Neural crest cell (in vitro differentiated cells): ENCODE measurements around the gene KMT2B. TPM values are rescaled to one million over a fixed set of nuclear protein-coding genes. Genes with fewer than 3 reads are reported as not detected.

Experiments used
- DNase-seq: peaks from one replicate; pipeline ENCODE4 v3.0.0; 2021; ENCODE audit warnings: low read depth, mixed read lengths, low spot score
- H3K27ac Mint-ChIP-seq: one replicate; pipeline ENCODE4 v1.8.0; 2021; ENCODE audit warnings: mild to moderate bottlenecking, mixed read lengths; ENCODE audit not compliant: unreplicated experiment
- H3K27me3 Mint-ChIP-seq: 2 replicates; pipeline ENCODE4 v1.8.0; 2021; ENCODE audit warnings: low read depth, mild to moderate bottlenecking, mixed read lengths
- H3K36me3 Mint-ChIP-seq: 2 replicates; pipeline ENCODE4 v1.8.0; 2021; ENCODE audit warnings: low read depth, mild to moderate bottlenecking, mixed read lengths
- H3K4me1 Mint-ChIP-seq: 2 replicates; pipeline ENCODE4 v1.8.0; 2021; ENCODE audit warnings: mixed read lengths
- H3K4me3 Mint-ChIP-seq: one replicate; pipeline ENCODE4 v1.8.0; 2021; ENCODE audit warnings: mild to moderate bottlenecking, mixed read lengths
- H3K9me3 Mint-ChIP-seq: 2 replicates; pipeline ENCODE4 v1.8.0; 2021; ENCODE audit warnings: mixed read lengths
- total RNA-seq: library from RNA; stranded (reverse); gene quantifications from 2 replicates; pipeline ENCODE4 v1.2.1, GENCODE V29; 2021
- TF ChIP-seq, protein P1 (sequence below): fragments of 200-600 bp; sonication (generic); conservative IDR thresholded peaks from 2 replicates; pipeline ENCODE4 v1.5.0; 2021; ENCODE audit warnings: antibody characterized with exemption, mild to moderate bottlenecking

KMT2B gene
- total RNA-seq, 1 donor from 2014 or later: 60.1 TPM

DNA sequence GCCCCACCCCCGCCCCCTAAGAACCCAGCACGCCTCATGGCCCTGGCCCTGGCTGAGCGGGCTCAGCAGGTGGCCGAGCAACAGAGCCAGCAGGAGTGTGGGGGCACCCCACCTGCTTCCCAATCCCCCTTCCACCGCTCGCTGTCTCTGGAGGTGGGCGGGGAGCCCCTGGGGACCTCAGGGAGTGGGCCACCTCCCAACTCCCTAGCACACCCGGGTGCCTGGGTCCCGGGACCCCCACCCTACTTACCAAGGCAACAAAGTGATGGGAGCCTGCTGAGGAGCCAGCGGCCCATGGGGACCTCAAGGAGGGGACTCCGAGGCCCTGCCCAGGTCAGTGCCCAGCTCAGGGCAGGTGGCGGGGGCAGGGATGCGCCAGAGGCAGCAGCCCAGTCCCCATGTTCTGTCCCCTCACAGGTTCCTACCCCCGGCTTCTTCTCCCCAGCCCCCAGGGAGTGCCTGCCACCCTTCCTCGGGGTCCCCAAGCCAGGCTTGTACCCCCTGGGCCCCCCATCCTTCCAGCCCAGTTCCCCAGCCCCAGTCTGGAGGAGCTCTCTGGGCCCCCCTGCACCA is 69.5 kb downstream of the KMT2B start:
- Mint-ChIP-seq H3K36me3 (peaks cover 3% of the 10 kb centered on the region), H3K27ac (no peak overlapping the region), H3K4me1 (peaks cover 7% of the 10 kb centered on the region), H3K9me3 (no peaks in the 10 kb centered on the region), H3K27me3 (no peaks in the 10 kb centered on the region), H3K4me3 (no peak overlapping the region)
- DNase-seq: no peak
- TF ChIP-seq, protein P1, sequence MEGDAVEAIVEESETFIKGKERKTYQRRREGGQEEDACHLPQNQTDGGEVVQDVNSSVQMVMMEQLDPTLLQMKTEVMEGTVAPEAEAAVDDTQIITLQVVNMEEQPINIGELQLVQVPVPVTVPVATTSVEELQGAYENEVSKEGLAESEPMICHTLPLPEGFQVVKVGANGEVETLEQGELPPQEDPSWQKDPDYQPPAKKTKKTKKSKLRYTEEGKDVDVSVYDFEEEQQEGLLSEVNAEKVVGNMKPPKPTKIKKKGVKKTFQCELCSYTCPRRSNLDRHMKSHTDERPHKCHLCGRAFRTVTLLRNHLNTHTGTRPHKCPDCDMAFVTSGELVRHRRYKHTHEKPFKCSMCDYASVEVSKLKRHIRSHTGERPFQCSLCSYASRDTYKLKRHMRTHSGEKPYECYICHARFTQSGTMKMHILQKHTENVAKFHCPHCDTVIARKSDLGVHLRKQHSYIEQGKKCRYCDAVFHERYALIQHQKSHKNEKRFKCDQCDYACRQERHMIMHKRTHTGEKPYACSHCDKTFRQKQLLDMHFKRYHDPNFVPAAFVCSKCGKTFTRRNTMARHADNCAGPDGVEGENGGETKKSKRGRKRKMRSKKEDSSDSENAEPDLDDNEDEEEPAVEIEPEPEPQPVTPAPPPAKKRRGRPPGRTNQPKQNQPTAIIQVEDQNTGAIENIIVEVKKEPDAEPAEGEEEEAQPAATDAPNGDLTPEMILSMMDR: no peak

Other genes with a start within 250 kb of the KMT2B start
- gene KRTDAP, start 227.5 kb upstream of the KMT2B start, total RNA-seq: not detected in 2 replicates
- gene DMKN, start 204.4 kb upstream of the KMT2B start, total RNA-seq: not detected in 2 replicates
- gene SBSN, start 189.7 kb upstream of the KMT2B start, total RNA-seq: 0.20 and 0.21 TPM in 2 replicates
- not detected in 2 replicates for gene GAPDHS, start 184.5 kb upstream of the KMT2B start, total RNA-seq
- gene TMEM147, start 172.4 kb upstream of the KMT2B start, total RNA-seq: 95.1 and 105 TPM in 2 replicates
- gene ATP4A, start 154.3 kb upstream of the KMT2B start, total RNA-seq: not detected in 2 replicates
- gene PMIS2, start 131.8 kb upstream of the KMT2B start, total RNA-seq: not detected in 2 replicates
- gene HAUS5, start 105.3 kb upstream of the KMT2B start, total RNA-seq: 52.8 and 55.9 TPM in 2 replicates
- 88.1 and 96.8 TPM in 2 replicates for gene RBM42, start 89.0 kb upstream of the KMT2B start, total RNA-seq
- gene ETV2, start 76.3 kb upstream of the KMT2B start, total RNA-seq: 1.7 and 1.8 TPM in 2 replicates
- gene COX6B1, start 69.7 kb upstream of the KMT2B start, total RNA-seq: 329 and 339 TPM in 2 replicates
- not detected in 2 replicates for gene UPK1A, start 51.5 kb upstream of the KMT2B start, total RNA-seq
- not detected in 2 replicates for gene ZBTB32, start 13.4 kb upstream of the KMT2B start, total RNA-seq
- gene IGFLR1, start 24.4 kb downstream of the KMT2B start, total RNA-seq: 4.2 and 6.3 TPM in 2 replicates
- 19.4 and 21.6 TPM in 2 replicates for gene U2AF1L4, start 27.4 kb downstream of the KMT2B start, total RNA-seq
- 67.3 and 69.2 TPM in 2 replicates for gene PSENEN, start 27.6 kb downstream of the KMT2B start, total RNA-seq
- gene LIN37, start 30.6 kb downstream of the KMT2B start, total RNA-seq: 7.5 and 12.5 TPM in 2 replicates
- gene HSPB6, start 39.0 kb downstream of the KMT2B start, total RNA-seq: 0.37 and 0.64 TPM in 2 replicates
- gene PROSER3, start 40.2 kb downstream of the KMT2B start, total RNA-seq: 63.4 and 64.0 TPM in 2 replicates
- 109 and 110 TPM in 2 replicates for gene ARHGAP33, start 57.6 kb downstream of the KMT2B start, total RNA-seq
- gene PRODH2, start 94.8 kb downstream of the KMT2B start, total RNA-seq: not detected in 2 replicates
- gene NPHS1, start 134.5 kb downstream of the KMT2B start, total RNA-seq: not detected in 2 replicates
- gene KIRREL2, start 138.9 kb downstream of the KMT2B start, total RNA-seq: 4.5 and 5.2 TPM in 2 replicates
- gene APLP1, start 150.6 kb downstream of the KMT2B start, total RNA-seq: 140 and 143 TPM in 2 replicates
- 6.4 and 8.0 TPM in 2 replicates for gene NFKBID, start 182.5 kb downstream of the KMT2B start, total RNA-seq
- not detected in 2 replicates for gene HCST, start 184.5 kb downstream of the KMT2B start, total RNA-seq
- gene TYROBP, start 190.3 kb downstream of the KMT2B start, total RNA-seq: not detected in 2 replicates
- gene LRFN3, start 218.4 kb downstream of the KMT2B start, total RNA-seq: 33.9 and 36.0 TPM in 2 replicates